Liver (tissue), 3 donors: ENCODE data around the gene MRS2.

Experiments
- EGR1 ChIP-seq, 2 donors: IDR thresholded peaks; 2 replicates each; pipeline ENCODE4 v1.6.1; 2016 to 2018; ENCODE audit warnings: antibody characterized with exemption in 2 of 2, low read depth in 2 of 2
- GABPA ChIP-seq, 2 donors: IDR thresholded peaks in 1 of 2; conservative IDR thresholded peaks in 1 of 2; 2 replicates each; pipeline ENCODE4 v1.6.1; 2016; ENCODE audit warnings: antibody characterized with exemption in 2 of 2, mild to moderate bottlenecking in 1 of 2, moderate library complexity in 1 of 2
- HNF4A ChIP-seq, 2 donors: conservative IDR thresholded peaks; 2 replicates each; pipeline ENCODE4 v1.6.1; 2016; ENCODE audit warnings: antibody characterized with exemption in 2 of 2, mild to moderate bottlenecking in 2 of 2
- JUND ChIP-seq, 2 donors: IDR thresholded peaks; 2 replicates each; pipeline ENCODE4 v1.6.1; 2016; ENCODE audit warnings: antibody characterized with exemption in 2 of 2
- NR2F2 ChIP-seq: IDR thresholded peaks from 2 replicates; pipeline ENCODE4 v1.6.1; 2016; ENCODE audit warnings: antibody characterized with exemption
- REST ChIP-seq: IDR thresholded peaks from 2 replicates; pipeline ENCODE4 v1.6.1; 2016; ENCODE audit warnings: antibody characterized with exemption, mild to moderate bottlenecking
- ZBTB33 ChIP-seq: IDR thresholded peaks from 2 replicates; pipeline ENCODE4 v1.6.1; 2016; ENCODE audit warnings: antibody characterized with exemption
- TF ChIP-seq, protein P1 (sequence below): fragments of 150-350 bp; IDR thresholded peaks from 2 replicates; pipeline ENCODE4 v1.5.1; 2017; ENCODE audit warnings: improper control_type of control experiment, low read depth, low read length; ENCODE audit not compliant: missing input control
- TF ChIP-seq, protein P2 (sequence below): IDR thresholded peaks from 2 replicates; pipeline ENCODE4 v1.6.1; 2016; ENCODE audit warnings: antibody characterized with exemption
- donor health status: healthy.
- donor health status: healthy.

DNA sequence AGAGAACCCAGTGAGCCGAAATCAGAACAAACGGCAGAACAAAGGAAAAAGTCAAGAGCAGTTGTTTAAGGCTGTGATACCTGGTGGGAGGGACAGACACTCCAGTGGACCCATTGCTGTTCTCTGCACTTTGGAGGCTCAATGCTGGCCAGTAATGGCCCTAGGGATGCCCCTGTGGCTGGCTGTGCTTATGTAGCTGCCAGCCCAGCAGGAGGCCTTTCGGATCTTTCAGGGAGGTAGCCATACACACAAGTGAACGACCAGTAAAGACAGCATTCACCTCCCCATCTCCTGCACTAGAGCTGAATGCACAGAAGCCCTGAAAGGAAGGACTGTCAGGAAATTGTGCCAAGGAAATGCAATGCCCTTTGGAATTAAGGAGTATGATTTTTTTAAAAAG, 52.3 kb downstream of the MRS2 start:
- TF ChIP-seq, protein P1, sequence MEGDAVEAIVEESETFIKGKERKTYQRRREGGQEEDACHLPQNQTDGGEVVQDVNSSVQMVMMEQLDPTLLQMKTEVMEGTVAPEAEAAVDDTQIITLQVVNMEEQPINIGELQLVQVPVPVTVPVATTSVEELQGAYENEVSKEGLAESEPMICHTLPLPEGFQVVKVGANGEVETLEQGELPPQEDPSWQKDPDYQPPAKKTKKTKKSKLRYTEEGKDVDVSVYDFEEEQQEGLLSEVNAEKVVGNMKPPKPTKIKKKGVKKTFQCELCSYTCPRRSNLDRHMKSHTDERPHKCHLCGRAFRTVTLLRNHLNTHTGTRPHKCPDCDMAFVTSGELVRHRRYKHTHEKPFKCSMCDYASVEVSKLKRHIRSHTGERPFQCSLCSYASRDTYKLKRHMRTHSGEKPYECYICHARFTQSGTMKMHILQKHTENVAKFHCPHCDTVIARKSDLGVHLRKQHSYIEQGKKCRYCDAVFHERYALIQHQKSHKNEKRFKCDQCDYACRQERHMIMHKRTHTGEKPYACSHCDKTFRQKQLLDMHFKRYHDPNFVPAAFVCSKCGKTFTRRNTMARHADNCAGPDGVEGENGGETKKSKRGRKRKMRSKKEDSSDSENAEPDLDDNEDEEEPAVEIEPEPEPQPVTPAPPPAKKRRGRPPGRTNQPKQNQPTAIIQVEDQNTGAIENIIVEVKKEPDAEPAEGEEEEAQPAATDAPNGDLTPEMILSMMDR: no peak
- no peak for TF ChIP-seq HNF4A (conservative IDR thresholded peaks at IDR 0.05)
- TF ChIP-seq NR2F2: no peak
- no peak for TF ChIP-seq JUND (IDR thresholded peaks at IDR 0.05)
- TF ChIP-seq EGR1 (IDR thresholded peaks at IDR 0.05; ENCODE audit: low read depth in 2 of 2): no peak
- TF ChIP-seq GABPA (IDR thresholded peaks at IDR 0.05 in 1 of 2, conservative IDR thresholded peaks at IDR 0.05 in 1 of 2): no peak
- no peak for TF ChIP-seq ZBTB33
- TF ChIP-seq, protein P2, sequence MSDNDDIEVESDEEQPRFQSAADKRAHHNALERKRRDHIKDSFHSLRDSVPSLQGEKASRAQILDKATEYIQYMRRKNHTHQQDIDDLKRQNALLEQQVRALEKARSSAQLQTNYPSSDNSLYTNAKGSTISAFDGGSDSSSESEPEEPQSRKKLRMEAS: no peak
- no peak for TF ChIP-seq REST
